GM10847 (cell line): ENCODE measurements around the gene ADD3.

ENCODE experiments used
- POLR2A ChIP-seq: IDR thresholded peaks from 2 replicates; pipeline ENCODE4 v1.6.1; 2011; ENCODE audit not compliant: insufficient read length; ENCODE audit errors: extremely low read depth

Gene ADD3

DNA sequence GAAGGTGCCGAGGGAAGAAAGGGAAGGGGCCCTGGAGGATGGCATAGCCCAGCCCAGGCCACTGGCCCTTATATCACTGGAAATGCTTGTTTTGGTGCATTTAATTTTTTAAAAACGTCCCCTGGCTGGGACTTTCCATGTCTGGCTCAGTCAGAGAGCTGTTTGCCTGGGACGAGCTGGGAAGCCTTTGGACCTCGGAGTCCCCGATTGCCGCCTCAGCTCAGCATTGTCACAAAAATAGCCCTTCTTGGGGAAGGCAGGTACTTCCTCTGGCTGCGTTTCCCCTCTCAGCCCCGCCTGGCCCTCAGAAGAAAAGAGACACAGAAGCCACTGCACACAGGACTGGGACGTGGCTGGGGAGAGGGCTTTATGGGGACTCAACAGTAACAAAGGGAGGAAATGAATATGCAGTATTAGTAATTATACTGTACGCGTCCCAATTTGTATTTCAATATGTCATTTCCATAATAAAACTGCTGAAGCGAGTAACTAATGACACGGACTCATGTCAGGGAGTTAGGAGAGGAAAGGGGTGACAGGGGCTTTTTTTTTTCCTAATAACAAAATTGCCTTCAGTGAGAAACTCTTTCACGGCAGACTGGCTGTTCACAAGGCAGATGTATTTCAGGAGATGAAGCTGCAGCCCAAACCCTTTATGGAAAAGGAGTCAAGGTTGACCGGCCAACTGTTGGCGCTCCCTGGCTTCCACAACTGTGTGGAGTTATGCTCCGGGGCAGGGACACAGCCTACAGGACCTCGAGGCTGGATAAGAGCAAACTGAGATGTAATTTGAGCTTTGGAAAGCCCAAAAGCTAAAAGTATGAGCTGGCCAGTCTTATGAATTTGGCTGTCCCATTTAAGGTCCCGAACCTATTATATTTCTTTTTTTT lies 168.6 kb downstream of the ADD3 start:
- no peak for TF ChIP-seq POLR2A

- TF ChIP-seq POLR2A, result no peak
Measured at GRCh38 chr10:110179220-110179619, 171.4 kb downstream of the ADD3 start.

DNA sequence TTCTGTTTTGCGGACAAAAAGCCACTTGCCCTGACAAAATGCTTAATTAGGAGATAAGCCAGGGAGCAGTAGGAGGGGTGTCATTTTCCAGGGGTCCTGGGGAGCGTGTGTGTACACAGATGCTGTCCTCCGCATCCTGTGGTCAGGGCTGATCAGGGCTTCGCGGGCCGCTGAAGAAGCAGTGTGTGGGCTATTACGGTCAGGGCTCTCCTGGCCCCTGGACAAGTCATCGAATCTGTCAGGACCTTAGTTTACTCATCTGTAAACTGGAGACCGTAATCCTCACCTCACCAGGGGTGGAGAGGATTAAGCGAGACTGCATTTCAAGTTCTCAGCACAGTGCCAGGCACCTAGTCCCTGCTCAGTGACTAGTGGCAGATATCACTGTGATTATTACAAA lies 173.7 kb downstream of the ADD3 start:
- no peak for TF ChIP-seq POLR2A

DNA sequence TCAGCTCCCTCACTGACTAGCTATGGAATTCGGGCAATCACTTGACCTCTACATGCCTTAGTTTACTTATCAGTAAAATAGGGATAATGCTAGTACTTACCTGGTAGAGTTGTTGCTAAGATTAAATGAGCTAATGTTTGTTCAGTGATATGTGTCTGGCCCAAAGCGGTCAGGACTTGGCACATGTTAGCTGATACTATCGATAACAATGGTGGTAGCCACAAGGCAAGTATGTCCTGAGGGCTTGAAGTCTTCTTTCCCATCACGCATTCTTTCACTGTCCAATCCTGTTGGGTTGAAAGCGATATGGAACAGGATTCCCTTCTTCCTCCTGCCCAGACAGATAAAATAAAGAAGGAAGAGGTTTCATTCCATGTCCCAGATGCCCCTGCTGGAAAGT lies 174.1 kb downstream of the ADD3 start:
- no peak for TF ChIP-seq POLR2A

DNA sequence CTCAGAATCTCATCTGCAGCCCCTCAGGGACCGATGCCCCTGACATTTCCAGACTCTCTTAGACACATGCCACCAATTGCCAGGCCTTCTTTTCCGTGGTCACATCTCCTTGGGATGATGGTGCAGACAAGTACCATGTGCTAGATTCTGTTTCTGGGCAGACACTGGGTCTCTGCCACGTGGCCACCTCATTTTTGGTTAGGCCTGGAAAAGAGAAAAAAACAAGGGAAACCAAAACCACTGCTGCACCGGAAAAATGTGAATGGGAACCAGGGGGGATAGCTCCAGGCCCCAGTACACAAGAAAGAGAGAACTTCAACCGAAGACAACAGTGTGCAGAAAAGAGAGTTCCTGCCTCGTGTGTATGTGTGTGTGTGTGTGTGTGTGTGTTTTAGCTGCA lies 176.6 kb downstream of the ADD3 start:
- TF ChIP-seq POLR2A, result no peak
